ENCODE data around the gene FAM168A.

DNA sequence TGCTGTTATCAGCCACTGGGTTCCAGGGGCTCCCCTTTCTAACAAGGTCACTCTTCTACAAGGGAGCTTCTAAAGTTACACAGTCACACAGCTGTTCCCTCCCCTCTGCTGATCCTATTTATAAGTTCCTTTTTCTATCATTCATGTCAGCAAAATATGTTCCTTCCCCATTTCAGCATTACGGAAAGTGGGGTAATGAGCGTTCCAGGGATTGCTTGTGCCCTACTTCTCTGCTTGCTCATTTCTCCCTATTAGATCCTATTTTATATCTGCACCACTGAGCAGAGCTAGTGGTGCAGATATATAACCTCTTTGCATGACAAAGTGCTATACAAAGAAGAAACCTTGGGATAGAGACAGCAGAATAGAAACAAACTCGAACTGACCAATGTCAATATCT, 25.8 kb upstream of the FAM168A start:
- TF ChIP-seq, protein P1, sequence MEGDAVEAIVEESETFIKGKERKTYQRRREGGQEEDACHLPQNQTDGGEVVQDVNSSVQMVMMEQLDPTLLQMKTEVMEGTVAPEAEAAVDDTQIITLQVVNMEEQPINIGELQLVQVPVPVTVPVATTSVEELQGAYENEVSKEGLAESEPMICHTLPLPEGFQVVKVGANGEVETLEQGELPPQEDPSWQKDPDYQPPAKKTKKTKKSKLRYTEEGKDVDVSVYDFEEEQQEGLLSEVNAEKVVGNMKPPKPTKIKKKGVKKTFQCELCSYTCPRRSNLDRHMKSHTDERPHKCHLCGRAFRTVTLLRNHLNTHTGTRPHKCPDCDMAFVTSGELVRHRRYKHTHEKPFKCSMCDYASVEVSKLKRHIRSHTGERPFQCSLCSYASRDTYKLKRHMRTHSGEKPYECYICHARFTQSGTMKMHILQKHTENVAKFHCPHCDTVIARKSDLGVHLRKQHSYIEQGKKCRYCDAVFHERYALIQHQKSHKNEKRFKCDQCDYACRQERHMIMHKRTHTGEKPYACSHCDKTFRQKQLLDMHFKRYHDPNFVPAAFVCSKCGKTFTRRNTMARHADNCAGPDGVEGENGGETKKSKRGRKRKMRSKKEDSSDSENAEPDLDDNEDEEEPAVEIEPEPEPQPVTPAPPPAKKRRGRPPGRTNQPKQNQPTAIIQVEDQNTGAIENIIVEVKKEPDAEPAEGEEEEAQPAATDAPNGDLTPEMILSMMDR (IDR thresholded peaks at IDR 0.05; ENCODE audit: low read depth, low read length, poor library complexity, severe bottlenecking) = no peak
- TF ChIP-seq EZH2phosphoT487 (IDR thresholded peaks at IDR 0.05; ENCODE audit: borderline replicate concordance, low read length) = no peak

All from DOHH2 (cell line).